SK-N-SH (cell line): ENCODE data around the gene HECW1. TPM values are rescaled to one million over a fixed set of nuclear protein-coding genes. Genes with fewer than 3 reads are reported as not detected.

Experiments used
- CTCF ChIA-PET: fragments of 300-600, 350-600 bp; formaldehyde crosslinking; extraction: SDS; loops from one replicate; lab custom pipeline; 2021; lab: Yijun Ruan, JAX
- POLR2A ChIA-PET: fragments of 350-600 bp; sonication (Branson Sonifier 250); formaldehyde crosslinking; extraction: SDS; loops from one replicate; lab custom pipeline; 2020; ENCODE audit warnings: antibody characterized with exemption, inconsistent platforms; lab: Yijun Ruan, JAX
- DNase-seq: peaks from one replicate; pipeline ENCODE4 v3.0.0; 2012
- H2AFZ ChIP-seq: fragments of 200-600 bp; sonication (generic); 2 replicates; pipeline ENCODE4 v1.8.1; 2016; ENCODE audit warnings: antibody characterized with exemption, mild to moderate bottlenecking, low read depth
- H3F3A ChIP-seq: fragments of 200-600 bp; sonication (generic); replicated peaks from 2 replicates; pipeline ENCODE3; 2016; ENCODE audit warnings: antibody characterized with exemption, mild to moderate bottlenecking; ENCODE audit not compliant: insufficient read depth
- H3K27ac ChIP-seq, 2 experiments: fragments of 200-500 bp in 1 of 2; fragments of 200-600 bp in 1 of 2; sonication (Bioruptor generic) in 1 of 2; sonication (generic), shearing (Covaris generic) in 1 of 2; 2 replicates each; pipeline versions ENCODE4 v1.5.1 to v1.6.1; 2014 to 2016; ENCODE audit warnings: low read depth in 2 of 2, inconsistent platforms in 1 of 2, low read length in 1 of 2, mild to moderate bottlenecking in 1 of 2, mixed read lengths in 1 of 2
- H3K27me3 ChIP-seq: fragments of 200-600 bp; sonication (generic), shearing (Covaris generic); 2 replicates; pipeline ENCODE4 v1.6.1; 2016; ENCODE audit warnings: mixed run types; ENCODE audit not compliant: insufficient read depth
- H3K36me3 ChIP-seq, 2 experiments: fragments of 200-500 bp in 1 of 2; fragments of 200-600 bp in 1 of 2; sonication (Bioruptor generic) in 1 of 2; sonication (generic) in 1 of 2; replicated peaks in 1 of 2; 2 replicates each; pipeline versions ENCODE3 to v1.5.1; 2014 to 2016; ENCODE audit warnings: low read length in 1 of 2, mild to moderate bottlenecking in 1 of 2; ENCODE audit not compliant: insufficient read depth in 2 of 2, control insufficient read depth in 1 of 2
- H3K4me1 ChIP-seq, 2 experiments: fragments of 200-500 bp in 1 of 2; fragments of 200-600 bp in 1 of 2; sonication (Bioruptor generic) in 1 of 2; sonication (generic), shearing (Covaris generic) in 1 of 2; 2 replicates each; pipeline versions ENCODE4 v1.5.1 to v1.6.1; 2014 to 2016; ENCODE audit warnings: low read depth in 1 of 2, low read length in 1 of 2, mixed run types in 1 of 2; ENCODE audit not compliant: insufficient read depth in 2 of 2, control insufficient read depth in 1 of 2
- H3K4me2 ChIP-seq: fragments of 200-600 bp; sonication (generic), shearing (Covaris generic); 2 replicates; pipeline ENCODE4 v1.6.1; 2017; ENCODE audit warnings: mixed run types
- H3K4me3 ChIP-seq, 2 experiments: fragments of 200-500 bp in 1 of 2; fragments of 200-600 bp in 1 of 2; sonication (Bioruptor generic) in 1 of 2; sonication (generic), shearing (Covaris generic) in 1 of 2; 2 replicates each; pipeline versions ENCODE4 v1.5.1 to v1.8.1; 2014 to 2016; ENCODE audit warnings: low read depth in 2 of 2, inconsistent platforms in 1 of 2, low read length in 1 of 2, mild to moderate bottlenecking in 1 of 2, mixed read lengths in 1 of 2, moderate library complexity in 1 of 2
- H3K79me2 ChIP-seq: fragments of 200-600 bp; sonication (generic); 2 replicates; pipeline ENCODE4 v1.8.1; 2017; ENCODE audit warnings: mild to moderate bottlenecking; ENCODE audit not compliant: insufficient read depth
- H3K9ac ChIP-seq: fragments of 200-600 bp; sonication (generic); 2 replicates; pipeline ENCODE4 v1.6.1; 2017; ENCODE audit warnings: mixed run types
- H3K9me2 ChIP-seq: fragments of 200-600 bp; sonication (generic); 2 replicates; pipeline ENCODE4 v1.6.1; 2017; ENCODE audit warnings: mixed run types
- H3K9me3 ChIP-seq: fragments of 200-600 bp; sonication (generic); 2 replicates; pipeline ENCODE4 v1.6.1; 2017; ENCODE audit warnings: mixed run types, mild to moderate bottlenecking, moderate library complexity
- H4K20me1 ChIP-seq: fragments of 200-600 bp; sonication (generic); 2 replicates; pipeline ENCODE4 v1.6.1; 2017; ENCODE audit warnings: mild to moderate bottlenecking, mixed run types; ENCODE audit not compliant: insufficient read depth
- CHD2 ChIP-seq: fragments of 150-350 bp; IDR thresholded peaks from 2 replicates; pipeline ENCODE4 v1.6.1; 2018; ENCODE audit warnings: low read length; ENCODE audit not compliant: partially characterized antibody
- ELF1 ChIP-seq: IDR thresholded peaks from 2 replicates; pipeline ENCODE4 v1.4.0; 2012
- EP300 ChIP-seq, 2 experiments: IDR thresholded peaks; 2 replicates each; pipeline versions ENCODE4 v1.4.0 to v1.6.1; 2012; ENCODE audit warnings: borderline replicate concordance in 1 of 2, low read depth in 1 of 2, low read length in 1 of 2
- FOSL2 ChIP-seq: IDR thresholded peaks from 2 replicates; pipeline ENCODE4 v1.4.0; 2012; ENCODE audit warnings: low read depth, mild to moderate bottlenecking, moderate library complexity, borderline replicate concordance
- FOXJ3 ChIP-seq: sonication (generic); formaldehyde crosslinking; IDR thresholded peaks from 2 replicates; pipeline ENCODE4 v1.5.1; 2020; ENCODE audit warnings: mild to moderate bottlenecking, missing genetic modification reagents
- FOXM1 ChIP-seq: IDR thresholded peaks from 2 replicates; pipeline ENCODE4 v1.4.0; 2012; ENCODE audit warnings: low read depth, mild to moderate bottlenecking
- GABPA ChIP-seq: IDR thresholded peaks from 2 replicates; pipeline ENCODE4 v1.4.0; 2012; ENCODE audit warnings: low read depth, mild to moderate bottlenecking
- GATA2 ChIP-seq: sonication (generic); formaldehyde crosslinking; IDR thresholded peaks from 2 replicates; pipeline ENCODE4 v1.5.0; 2020; ENCODE audit warnings: mild to moderate bottlenecking, missing genetic modification reagents
- JUND ChIP-seq: IDR thresholded peaks from 2 replicates; pipeline ENCODE4 v1.4.0; 2012
- MEF2A ChIP-seq: IDR thresholded peaks from 2 replicates; pipeline ENCODE4 v1.4.0; 2012; ENCODE audit warnings: low read depth, borderline replicate concordance
- MXI1 ChIP-seq: IDR thresholded peaks from 2 replicates; pipeline ENCODE4 v1.6.1; 2012; ENCODE audit warnings: mild to moderate bottlenecking, low read depth, low read length, improper control_type of control experiment
- NFIC ChIP-seq: IDR thresholded peaks from 2 replicates; pipeline ENCODE4 v1.4.0; 2012; ENCODE audit warnings: borderline replicate concordance
- NRF1 ChIP-seq: IDR thresholded peaks from 2 replicates; pipeline ENCODE4 v1.6.1; 2012; ENCODE audit warnings: low read depth, mild to moderate bottlenecking, low read length
- POLR2AphosphoS5 ChIP-seq: IDR thresholded peaks from 2 replicates; pipeline ENCODE4 v1.6.1; 2012; ENCODE audit warnings: low read depth, low read length
- RAD21 ChIP-seq: IDR thresholded peaks from 2 replicates; pipeline ENCODE4 v1.6.1; 2012; ENCODE audit warnings: mild to moderate bottlenecking, low read length
- RFX5 ChIP-seq: IDR thresholded peaks from 2 replicates; pipeline ENCODE4 v1.6.1; 2012; ENCODE audit warnings: mild to moderate bottlenecking, improper control_type of control experiment, low read length
- RXRA ChIP-seq: IDR thresholded peaks from 2 replicates; pipeline ENCODE4 v1.4.0; 2012; ENCODE audit warnings: low read depth, mild to moderate bottlenecking, borderline replicate concordance
- SIN3A ChIP-seq: IDR thresholded peaks from 2 replicates; pipeline ENCODE4 v1.6.1; 2012; ENCODE audit warnings: low read depth, mild to moderate bottlenecking, low read length, moderate library complexity, borderline replicate concordance
- SMC3 ChIP-seq: IDR thresholded peaks from 2 replicates; pipeline ENCODE4 v1.6.1; 2012; ENCODE audit warnings: low read depth, low read length, improper control_type of control experiment
- TAF1 ChIP-seq: IDR thresholded peaks from 2 replicates; pipeline ENCODE4 v1.6.1; 2012; ENCODE audit warnings: low read depth, mild to moderate bottlenecking, low read length, moderate library complexity, borderline replicate concordance
- TCF12 ChIP-seq: IDR thresholded peaks from 2 replicates; pipeline ENCODE4 v1.4.0; 2012
- TEAD4 ChIP-seq: IDR thresholded peaks from 2 replicates; pipeline ENCODE4 v1.4.0; 2012; ENCODE audit warnings: mild to moderate bottlenecking, borderline replicate concordance; ENCODE audit not compliant: insufficient read depth
- WGBS: methylation state at CpG from one replicate; pipeline ENCODE4 v1.1.6; 2017; ENCODE audit warnings: low lambda C conversion rate; 5-methylcytosine and 5-hydroxymethylcytosine counted together
- polyA plus RNA-seq, 3 experiments: library from polyadenylated mRNA; depleted of rRNA; stranded (reverse); fragments of >200 nt; gene quantifications; 2 replicates each; pipeline ENCODE4 v1.2.3, GENCODE V29; 2012
- TF ChIP-seq, protein P1 (sequence below): fragments of 150-350 bp; IDR thresholded peaks from 2 replicates; pipeline ENCODE4 v1.6.1; 2017; ENCODE audit warnings: antibody characterized with exemption, low read length, low read depth, borderline replicate concordance
- TF ChIP-seq, protein P2 (sequence below): IDR thresholded peaks from 2 replicates; pipeline ENCODE4 v1.4.0; 2012; ENCODE audit warnings: low read depth, borderline replicate concordance
- TF ChIP-seq, protein P3 (sequence below): IDR thresholded peaks from 2 replicates; pipeline ENCODE4 v1.4.0; 2012; ENCODE audit warnings: low read depth, borderline replicate concordance
- TF ChIP-seq, protein P4 (sequence below): IDR thresholded peaks from 2 replicates; pipeline ENCODE4 v1.4.0; 2012; ENCODE audit warnings: low read depth
- TF ChIP-seq, protein P5 (sequence below): IDR thresholded peaks from 2 replicates; pipeline ENCODE4; 2012

Gene HECW1
- polyA plus RNA-seq, 1 of the 3 experiments (the other 2 are of a cell fraction) = not detected

DNA sequence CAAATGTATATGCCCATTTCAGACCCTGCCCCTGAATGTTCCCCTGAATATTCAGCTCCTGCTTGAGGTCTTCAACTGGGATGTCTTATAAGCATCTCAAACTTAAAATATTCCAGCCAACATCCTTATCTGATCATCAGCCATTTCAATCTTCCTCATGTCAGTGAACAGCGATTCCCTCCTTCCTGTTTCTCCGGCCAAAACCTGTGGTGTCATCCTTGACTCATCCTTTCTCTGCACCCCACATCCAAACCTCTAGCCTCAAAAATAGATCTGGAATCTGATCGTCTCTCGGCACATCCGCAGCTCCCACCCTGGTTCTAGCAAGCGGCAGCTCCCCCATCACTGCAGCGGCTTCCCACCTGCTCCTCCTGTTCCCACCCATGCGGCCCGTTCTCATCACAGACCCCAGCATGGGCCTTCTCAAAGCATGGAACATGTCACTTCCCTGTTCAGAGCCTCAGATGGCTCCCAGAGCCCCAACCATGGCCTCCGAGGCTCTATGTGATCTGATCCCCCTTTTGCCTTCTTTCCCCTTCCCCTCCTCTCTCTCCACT is 165.7 kb downstream of the HECW1 start:
- Histone ChIP-seq H3K27ac (no peak overlapping the region), H3K79me2 (no peaks in the 10 kb centered on the region), H3K27me3 (peaks cover 12% of the 10 kb centered on the region; the same call in 1 of the 2 replicates), H3K9me2 (no peaks in the 10 kb centered on the region), H3K4me2 (peak overlapping the region; percentile 56; the same call in 1 of the 2 replicates), H3K4me3 (no peak overlapping the region), H3F3A (no peaks in the 10 kb centered on the region), H3K36me3 (no peaks in the 10 kb centered on the region), H3K9ac (no peak overlapping the region), H3K4me1 (peaks cover 0 to 11% of the 10 kb centered on the region in 2 experiments; a peak in 1 of 4 replicates), H3K9me3 (no peaks in the 10 kb centered on the region), H2AFZ (no peak overlapping the region)
- ChIA-PET CTCF (interaction anchor here (2.0 to 8.9 kb wide), 3 partner anchors 16 to 29 kb away, joined by 4 to 52 read pairs (median 7); no protein-coding TSS in a partner anchor), POLR2A (no interaction called here)
- DNase-seq = no peak
- WGBS = 32% methylated on average over 10 of the region's 10 CpGs
- TF ChIP-seq TCF12 (peak; percentile 95), RXRA (peak; percentile 60; the same call in 1 of the 2 replicates), SIN3A (no peak), GABPA (no peak), NFIC (peak; percentile 97), CHD2 (no peak), SMC3 (no peak), GATA2 (no peak), RAD21 (no peak), POLR2AphosphoS5 (peak; percentile 28; the same call in 1 of the 2 replicates), MXI1 (no peak), EP300 (IDR thresholded peaks at IDR 0.05; ENCODE audit: borderline replicate concordance in 1 of 2, low read depth in 1 of 2, low read length in 1 of 2) (peak in 1 of 2 experiments; percentile 91; a peak in 2 of 4 replicates), ELF1 (peak; percentile 78), FOXM1 (no peak), FOXJ3 (CRISPR knock-in tag) (no peak), TEAD4 (peak; percentile 79), MEF2A (peak; percentile 80; the same call in 1 of the 2 replicates), RFX5 (no peak), TAF1 (no peak), FOSL2 (peak; percentile 83), NRF1 (no peak), JUND (peak; percentile 94)
- TF ChIP-seq, protein P1, sequence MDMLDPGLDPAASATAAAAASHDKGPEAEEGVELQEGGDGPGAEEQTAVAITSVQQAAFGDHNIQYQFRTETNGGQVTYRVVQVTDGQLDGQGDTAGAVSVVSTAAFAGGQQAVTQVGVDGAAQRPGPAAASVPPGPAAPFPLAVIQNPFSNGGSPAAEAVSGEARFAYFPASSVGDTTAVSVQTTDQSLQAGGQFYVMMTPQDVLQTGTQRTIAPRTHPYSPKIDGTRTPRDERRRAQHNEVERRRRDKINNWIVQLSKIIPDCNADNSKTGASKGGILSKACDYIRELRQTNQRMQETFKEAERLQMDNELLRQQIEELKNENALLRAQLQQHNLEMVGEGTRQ = no peak
- TF ChIP-seq, protein P2, sequence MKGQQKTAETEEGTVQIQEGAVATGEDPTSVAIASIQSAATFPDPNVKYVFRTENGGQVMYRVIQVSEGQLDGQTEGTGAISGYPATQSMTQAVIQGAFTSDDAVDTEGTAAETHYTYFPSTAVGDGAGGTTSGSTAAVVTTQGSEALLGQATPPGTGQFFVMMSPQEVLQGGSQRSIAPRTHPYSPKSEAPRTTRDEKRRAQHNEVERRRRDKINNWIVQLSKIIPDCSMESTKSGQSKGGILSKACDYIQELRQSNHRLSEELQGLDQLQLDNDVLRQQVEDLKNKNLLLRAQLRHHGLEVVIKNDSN = no peak
- TF ChIP-seq, protein P3, sequence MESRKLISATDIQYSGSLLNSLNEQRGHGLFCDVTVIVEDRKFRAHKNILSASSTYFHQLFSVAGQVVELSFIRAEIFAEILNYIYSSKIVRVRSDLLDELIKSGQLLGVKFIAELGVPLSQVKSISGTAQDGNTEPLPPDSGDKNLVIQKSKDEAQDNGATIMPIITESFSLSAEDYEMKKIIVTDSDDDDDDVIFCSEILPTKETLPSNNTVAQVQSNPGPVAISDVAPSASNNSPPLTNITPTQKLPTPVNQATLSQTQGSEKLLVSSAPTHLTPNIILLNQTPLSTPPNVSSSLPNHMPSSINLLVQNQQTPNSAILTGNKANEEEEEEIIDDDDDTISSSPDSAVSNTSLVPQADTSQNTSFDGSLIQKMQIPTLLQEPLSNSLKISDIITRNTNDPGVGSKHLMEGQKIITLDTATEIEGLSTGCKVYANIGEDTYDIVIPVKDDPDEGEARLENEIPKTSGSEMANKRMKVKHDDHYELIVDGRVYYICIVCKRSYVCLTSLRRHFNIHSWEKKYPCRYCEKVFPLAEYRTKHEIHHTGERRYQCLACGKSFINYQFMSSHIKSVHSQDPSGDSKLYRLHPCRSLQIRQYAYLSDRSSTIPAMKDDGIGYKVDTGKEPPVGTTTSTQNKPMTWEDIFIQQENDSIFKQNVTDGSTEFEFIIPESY = peak; percentile 83; the same call in 1 of the 2 replicates
- TF ChIP-seq, protein P4, sequence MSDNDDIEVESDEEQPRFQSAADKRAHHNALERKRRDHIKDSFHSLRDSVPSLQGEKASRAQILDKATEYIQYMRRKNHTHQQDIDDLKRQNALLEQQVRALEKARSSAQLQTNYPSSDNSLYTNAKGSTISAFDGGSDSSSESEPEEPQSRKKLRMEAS = peak; percentile 34; the same call in 1 of the 2 replicates
- TF ChIP-seq, protein P5, sequence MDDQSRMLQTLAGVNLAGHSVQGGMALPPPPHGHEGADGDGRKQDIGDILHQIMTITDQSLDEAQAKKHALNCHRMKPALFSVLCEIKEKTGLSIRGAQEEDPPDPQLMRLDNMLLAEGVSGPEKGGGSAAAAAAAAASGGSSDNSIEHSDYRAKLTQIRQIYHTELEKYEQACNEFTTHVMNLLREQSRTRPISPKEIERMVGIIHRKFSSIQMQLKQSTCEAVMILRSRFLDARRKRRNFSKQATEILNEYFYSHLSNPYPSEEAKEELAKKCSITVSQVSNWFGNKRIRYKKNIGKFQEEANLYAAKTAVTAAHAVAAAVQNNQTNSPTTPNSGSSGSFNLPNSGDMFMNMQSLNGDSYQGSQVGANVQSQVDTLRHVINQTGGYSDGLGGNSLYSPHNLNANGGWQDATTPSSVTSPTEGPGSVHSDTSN = peak; percentile 98
- TF ChIP-seq, all 33 proteins: peak for 13
- H4K20me1 ChIP-seq = no peaks in the 10 kb centered on the region
